GM12874 (cell line): ENCODE results near the gene RSAD2.

ENCODE experiments used
- TF ChIP-seq, protein P1 (sequence below): IDR thresholded peaks from 2 replicates; pipeline ENCODE4 v1.5.1; 2011; ENCODE audit warnings: low read depth, mild to moderate bottlenecking, control low read depth, low read length, moderate library complexity; ENCODE audit not compliant: insufficient read depth

RSAD2 gene

GRCh38 chr2:6838673-6839319, 38.8 kb upstream of the RSAD2 start:
- TF ChIP-seq, protein P1, sequence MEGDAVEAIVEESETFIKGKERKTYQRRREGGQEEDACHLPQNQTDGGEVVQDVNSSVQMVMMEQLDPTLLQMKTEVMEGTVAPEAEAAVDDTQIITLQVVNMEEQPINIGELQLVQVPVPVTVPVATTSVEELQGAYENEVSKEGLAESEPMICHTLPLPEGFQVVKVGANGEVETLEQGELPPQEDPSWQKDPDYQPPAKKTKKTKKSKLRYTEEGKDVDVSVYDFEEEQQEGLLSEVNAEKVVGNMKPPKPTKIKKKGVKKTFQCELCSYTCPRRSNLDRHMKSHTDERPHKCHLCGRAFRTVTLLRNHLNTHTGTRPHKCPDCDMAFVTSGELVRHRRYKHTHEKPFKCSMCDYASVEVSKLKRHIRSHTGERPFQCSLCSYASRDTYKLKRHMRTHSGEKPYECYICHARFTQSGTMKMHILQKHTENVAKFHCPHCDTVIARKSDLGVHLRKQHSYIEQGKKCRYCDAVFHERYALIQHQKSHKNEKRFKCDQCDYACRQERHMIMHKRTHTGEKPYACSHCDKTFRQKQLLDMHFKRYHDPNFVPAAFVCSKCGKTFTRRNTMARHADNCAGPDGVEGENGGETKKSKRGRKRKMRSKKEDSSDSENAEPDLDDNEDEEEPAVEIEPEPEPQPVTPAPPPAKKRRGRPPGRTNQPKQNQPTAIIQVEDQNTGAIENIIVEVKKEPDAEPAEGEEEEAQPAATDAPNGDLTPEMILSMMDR: no peak

GRCh38 chr2:6841537-6842287, 35.9 kb upstream of the RSAD2 start:
- TF ChIP-seq, protein P1: no peak

GRCh38 chr2:6845312-6845711, 32.3 kb upstream of the RSAD2 start:
- TF ChIP-seq, protein P1: no peak

GRCh38 chr2:6845903-6846302, 31.7 kb upstream of the RSAD2 start:
- TF ChIP-seq, protein P1: no peak

DNA sequence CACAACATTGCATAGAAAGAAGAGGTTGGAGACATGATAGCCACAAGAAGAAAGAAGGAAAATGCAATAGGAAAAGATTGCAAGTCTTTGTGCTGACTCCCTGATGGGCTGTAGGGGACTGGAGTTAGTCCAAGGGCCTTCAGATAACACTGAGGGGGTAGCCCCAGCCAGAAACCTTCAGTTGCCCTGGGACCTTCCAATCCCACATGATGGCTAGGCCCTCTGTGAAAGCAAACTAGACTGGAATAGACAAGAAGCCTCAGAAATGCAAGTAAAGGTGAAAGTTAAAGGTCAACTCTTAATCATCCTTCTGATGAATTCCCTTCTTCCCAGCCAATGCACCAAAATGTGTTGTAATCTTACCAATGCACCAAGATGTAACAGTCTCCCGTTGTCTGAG, 31.0 kb upstream of the RSAD2 start:
- TF ChIP-seq, protein P1: no peak

GRCh38 chr2:6846967-6847681, 30.5 kb upstream of the RSAD2 start:
- TF ChIP-seq, protein P1: no peak

GRCh38 chr2:6852195-6852594, 25.4 kb upstream of the RSAD2 start:
- TF ChIP-seq, protein P1: no peak
